B cell (primary cell): Measurements from ENCODE around the gene ANK3. TPM values are rescaled to one million over a fixed set of nuclear protein-coding genes. Genes with fewer than 3 reads are reported as not detected.

ENCODE experiments used
- ATAC-seq: fragments of 200-7000 bp; cut with Tn5 transposase; one replicate; pipeline ENCODE4 v1.10.0; 2021; ENCODE audit warnings: low read depth, mild to moderate bottlenecking, moderate number of reproducible peaks, moderate library complexity
- CTCF ChIA-PET: fragments of 350-600 bp; sonication (Branson Sonifier 250); formaldehyde crosslinking; loops from one replicate; lab custom pipeline; 2021; ENCODE audit warnings: antibody characterized with exemption, inconsistent platforms; lab: Charles Lee
- POLR2A ChIA-PET: fragments of 350-600 bp; sonication (Branson Sonifier 250); formaldehyde crosslinking; loops from one replicate; lab custom pipeline; 2021; ENCODE audit warnings: antibody characterized with exemption; lab: Charles Lee
- DNase-seq: peaks from one replicate; pipeline ENCODE4 v3.0.0; 2013
- H2AFZ ChIP-seq: 2 replicates; pipeline ENCODE4 v1.6.1; 2012; ENCODE audit warnings: mild to moderate bottlenecking, low read depth, low read length; ENCODE audit not compliant: insufficient read depth, poor library complexity, severe bottlenecking
- H3K27ac ChIP-seq, 2 donors: 1 replicate in 1 of 2; 2 replicates in 1 of 2; pipeline ENCODE4 v1.5.1; 2012 to 2013; ENCODE audit warnings: low read length in 2 of 2, mild to moderate bottlenecking in 2 of 2, moderate library complexity in 1 of 2
- H3K27me3 ChIP-seq, 4 experiments: fragments of 200-600 bp in 1 of 4; sonication (generic) in 1 of 4; replicated peaks in 1 of 4; 1 replicate in 2 of 4; 2 replicates in 2 of 4; pipeline versions ENCODE4 v1.6.1 to v1.7.0; 2013 to 2016; ENCODE audit warnings: low read length in 3 of 4, mild to moderate bottlenecking in 2 of 4, mixed read lengths in 1 of 4, moderate library complexity in 1 of 4; ENCODE audit not compliant: insufficient read depth in 4 of 4, control insufficient read depth in 3 of 4; ENCODE audit errors: control extremely low read depth in 1 of 4
- H3K36me3 ChIP-seq, 2 experiments: replicated peaks in 1 of 2; 1 replicate in 1 of 2; 2 replicates in 1 of 2; pipeline versions ENCODE4 v1.6.1 to v1.7.1; 2013; ENCODE audit warnings: low read length in 1 of 2; ENCODE audit not compliant: insufficient read depth in 2 of 2, control insufficient read depth in 1 of 2; ENCODE audit errors: control extremely low read depth in 1 of 2, extremely low read depth in 1 of 2
- H3K4me1 ChIP-seq, 2 donors: fragments of 200-600 bp in 1 of 2; sonication (generic) in 1 of 2; 1 replicate in 1 of 2; 2 replicates in 1 of 2; pipeline versions ENCODE4 v1.5.1 to v1.6.1; 2013 to 2017; ENCODE audit warnings: low read length in 2 of 2; ENCODE audit not compliant: control insufficient read depth in 2 of 2, insufficient read depth in 2 of 2
- H3K4me2 ChIP-seq: replicated peaks from 2 replicates; pipeline ENCODE3; 2012; ENCODE audit warnings: mild to moderate bottlenecking, low read depth, low read length; ENCODE audit not compliant: poor library complexity, severe bottlenecking
- H3K4me3 ChIP-seq, 5 experiments: fragments of 200-600 bp in 1 of 5; sonication (generic) in 1 of 5; 1 replicate in 3 of 5; 2 replicates in 2 of 5; pipeline versions ENCODE4 v1.5.1 to v1.7.0; 2011 to 2016; ENCODE audit warnings: low read length in 4 of 5, mild to moderate bottlenecking in 4 of 5, low read depth in 2 of 5, control low read depth in 1 of 5, moderate library complexity in 1 of 5; ENCODE audit not compliant: insufficient read depth in 1 of 5; ENCODE audit errors: control extremely low read depth in 1 of 5, extremely low read depth in 1 of 5
- H3K79me2 ChIP-seq: fragments of 200-600 bp; sonication (generic); one replicate; pipeline ENCODE4 v1.6.0; 2016; ENCODE audit warnings: low read length; ENCODE audit not compliant: control insufficient read depth, insufficient read depth
- H3K9ac ChIP-seq: fragments of 200-600 bp; sonication (generic); 2 replicates; pipeline ENCODE4 v1.6.1; 2017; ENCODE audit warnings: mild to moderate bottlenecking, low read length, moderate library complexity
- H3K9me3 ChIP-seq, 3 donors: one replicate each; pipeline versions ENCODE4 v1.6.1 to v1.7.1; 2013; ENCODE audit warnings: low read length in 2 of 3; ENCODE audit not compliant: control insufficient read depth in 2 of 3, insufficient read depth in 1 of 3; ENCODE audit errors: control extremely low read depth in 1 of 3
- H4K20me1 ChIP-seq: 2 replicates; pipeline ENCODE4 v1.6.0; 2012; ENCODE audit warnings: mild to moderate bottlenecking, low read length; ENCODE audit not compliant: insufficient read depth, control insufficient read depth, poor library complexity, severe bottlenecking
- H3K27ac Mint-ChIP-seq: one replicate; pipeline ENCODE4 v1.8.0; 2021; ENCODE audit warnings: mixed read lengths
- H3K27me3 Mint-ChIP-seq: one replicate; pipeline ENCODE4 v1.8.0; 2021; ENCODE audit warnings: mixed read lengths
- H3K4me1 Mint-ChIP-seq: one replicate; pipeline ENCODE4 v1.8.0; 2021; ENCODE audit warnings: mixed read lengths
- H3K4me3 Mint-ChIP-seq: one replicate; pipeline ENCODE4 v1.8.0; 2021; ENCODE audit warnings: mixed read lengths
- H3K9me3 Mint-ChIP-seq: one replicate; pipeline ENCODE4 v1.8.0; 2022; ENCODE audit warnings: mixed read lengths; ENCODE audit not compliant: insufficient read depth
- EZH2 ChIP-seq: IDR thresholded peaks from 2 replicates; pipeline ENCODE4 v1.6.1; 2012; ENCODE audit warnings: borderline replicate concordance, low read depth, mild to moderate bottlenecking, moderate library complexity, low read length; ENCODE audit not compliant: insufficient read depth, poor library complexity, severe bottlenecking
- WGBS: methylation state at CpG from one replicate; pipeline ENCODE4 v1.1.5; 2013; ENCODE audit warnings: missing lambda C conversion rate; ENCODE audit not compliant: insufficient coverage; 5-methylcytosine and 5-hydroxymethylcytosine counted together
- intact Hi-C: fragments of 100-400 bp; cut with micrococcal nuclease; formaldehyde crosslinking; loops from one replicate; pipeline ENCODE4 v1.10.0; 2022
- polyA plus RNA-seq: library from polyadenylated mRNA; depleted of rRNA; stranded (reverse); fragments of >200 nt; gene quantifications from 2 replicates; pipeline ENCODE4 v1.2.3, GENCODE V29; 2012
- total RNA-seq, 2 donors: library from RNA; stranded (reverse); fragments of 120-200 nt in 1 of 2; gene quantifications; 1 replicate in 1 of 2; 2 replicates in 1 of 2; pipeline versions ENCODE4 v1.2.3 to v1.2.4, GENCODE V29; 2013 to 2022
- TF ChIP-seq, protein P1 (sequence below): fragments of 200-600 bp; IDR thresholded peaks from one replicate; pipeline ENCODE4 v1.8.0; 2022; ENCODE audit warnings: antibody characterized with exemption, mild to moderate bottlenecking

The ANK3 gene
- total and polyA plus RNA-seq, 2 donors (not counting 1 experiment from before 2014, with no cell fraction given) = 4.9 to 21.6 TPM

GRCh38 chr10:60384011-60384410 is 5.7 kb downstream of the ANK3 start:
- Histone ChIP-seq H3K4me2 (no peak overlapping the region), H3K4me1 (peaks cover 16 to 20% of the 10 kb centered on the region in 2 donors), H3K79me2 (no peaks in the 10 kb centered on the region), H3K27ac (no peak overlapping the region), H3K36me3 (no peaks in the 10 kb centered on the region), H3K27me3 (no peaks in the 10 kb centered on the region), H3K4me3 (no peak overlapping the region), H4K20me1 (no peaks in the 10 kb centered on the region), H3K9ac (no peak overlapping the region), H3K9me3 (no peaks in the 10 kb centered on the region), H2AFZ (no peak overlapping the region)
- no CpG with 5 or more reads among the region's 1 CpG for WGBS
- CTCF ChIA-PET = interaction anchor here (1.5 kb wide), 1 partner anchor 43 kb away, joined by 3 read pairs; no protein-coding TSS in a partner anchor
- no peaks in the 10 kb centered on the region for H3K27me3 Mint-ChIP-seq
- peaks cover 19% of the 10 kb centered on the region for H3K4me1 Mint-ChIP-seq
- TF ChIP-seq, protein P1, sequence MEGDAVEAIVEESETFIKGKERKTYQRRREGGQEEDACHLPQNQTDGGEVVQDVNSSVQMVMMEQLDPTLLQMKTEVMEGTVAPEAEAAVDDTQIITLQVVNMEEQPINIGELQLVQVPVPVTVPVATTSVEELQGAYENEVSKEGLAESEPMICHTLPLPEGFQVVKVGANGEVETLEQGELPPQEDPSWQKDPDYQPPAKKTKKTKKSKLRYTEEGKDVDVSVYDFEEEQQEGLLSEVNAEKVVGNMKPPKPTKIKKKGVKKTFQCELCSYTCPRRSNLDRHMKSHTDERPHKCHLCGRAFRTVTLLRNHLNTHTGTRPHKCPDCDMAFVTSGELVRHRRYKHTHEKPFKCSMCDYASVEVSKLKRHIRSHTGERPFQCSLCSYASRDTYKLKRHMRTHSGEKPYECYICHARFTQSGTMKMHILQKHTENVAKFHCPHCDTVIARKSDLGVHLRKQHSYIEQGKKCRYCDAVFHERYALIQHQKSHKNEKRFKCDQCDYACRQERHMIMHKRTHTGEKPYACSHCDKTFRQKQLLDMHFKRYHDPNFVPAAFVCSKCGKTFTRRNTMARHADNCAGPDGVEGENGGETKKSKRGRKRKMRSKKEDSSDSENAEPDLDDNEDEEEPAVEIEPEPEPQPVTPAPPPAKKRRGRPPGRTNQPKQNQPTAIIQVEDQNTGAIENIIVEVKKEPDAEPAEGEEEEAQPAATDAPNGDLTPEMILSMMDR = no peak
- no peak for TF ChIP-seq EZH2
- intact Hi-C loops = no loop called here
- no peaks in the 10 kb centered on the region for H3K9me3 Mint-ChIP-seq
- DNase-seq (no peak), ATAC-seq (no peak)
- H3K4me3 Mint-ChIP-seq = no peak overlapping the region
- POLR2A ChIA-PET = no interaction called here
- no peak overlapping the region for H3K27ac Mint-ChIP-seq

GRCh38 chr10:60382946-60383681 is 6.6 kb downstream of the ANK3 start:
- intact Hi-C loops = no loop called here
- H3K79me2 ChIP-seq = no peaks in the 10 kb centered on the region
- Mint-ChIP-seq H3K4me1 (peaks cover 10% of the 10 kb centered on the region), H3K9me3 (no peaks in the 10 kb centered on the region), H3K27ac (no peak overlapping the region), H3K4me3 (no peak overlapping the region), H3K27me3 (no peaks in the 10 kb centered on the region)
- H3K4me3 ChIP-seq = no peak overlapping the region
- ChIA-PET POLR2A (no interaction called here), CTCF (interaction anchor here (1.5 kb wide), 1 partner anchor 44 kb away, joined by 3 read pairs; no protein-coding TSS in a partner anchor)
- TF ChIP-seq EZH2 = no peak
- TF ChIP-seq, protein P1 = no peak
- H3K9me3 ChIP-seq = no peaks in the 10 kb centered on the region
- H3K4me1 ChIP-seq = peaks cover 7 to 11% of the 10 kb centered on the region in 2 donors
- ATAC-seq (no peak), DNase-seq (no peak)
- H4K20me1 ChIP-seq = no peaks in the 10 kb centered on the region
- 86% methylated on average over 1 of the region's 1 CpG for WGBS
- H3K9ac ChIP-seq = no peak overlapping the region
- H2AFZ ChIP-seq = no peak overlapping the region
- no peak overlapping the region for H3K4me2 ChIP-seq
- no peak overlapping the region for H3K27ac ChIP-seq
- H3K36me3 ChIP-seq = no peaks in the 10 kb centered on the region
- H3K27me3 ChIP-seq = no peaks in the 10 kb centered on the region
